Heart left ventricle (tissue), 16 donors: ENCODE data around the gene FBXW5. TPM values are rescaled to one million over a fixed set of nuclear protein-coding genes. Genes with fewer than 3 reads are reported as not detected.

ENCODE experiments used
- ATAC-seq, 4 donors: fragments of 200-7000 bp; cut with Tn5 transposase; one replicate each; pipeline ENCODE4 v1.9.1; 2020 to 2022; ENCODE audit warnings: moderate library complexity in 4 of 4, mild to moderate bottlenecking in 3 of 4, moderate number of reproducible peaks in 1 of 4
- DNase-seq, 5 donors: peaks; one replicate each; pipeline ENCODE4 v3.0.0-alpha.2; 2020
- H3K27ac ChIP-seq, 12 donors: fragments of 200-600 bp; sonication (generic) in 4 of 12; one replicate each; pipeline versions ENCODE4 v1.5.0 to v1.8.0; 2016 to 2022; ENCODE audit warnings: mild to moderate bottlenecking in 2 of 12
- H3K27me3 ChIP-seq, 9 donors: fragments of 200-600 bp; sonication (generic) in 2 of 9; one replicate each; pipeline versions ENCODE4 v1.5.1 to v1.8.0; 2016 to 2022; ENCODE audit warnings: mild to moderate bottlenecking in 3 of 9
- H3K36me3 ChIP-seq, 9 donors: fragments of 200-600 bp; sonication (generic) in 2 of 9; one replicate each; pipeline versions ENCODE4 v1.5.0 to v1.8.0; 2018 to 2022; ENCODE audit warnings: mild to moderate bottlenecking in 2 of 9
- H3K4me1 ChIP-seq, 12 donors: fragments of 200-600 bp; sonication (generic) in 4 of 12; one replicate each; pipeline versions ENCODE4 v1.5.0 to v1.8.0; 2016 to 2022; ENCODE audit warnings: mild to moderate bottlenecking in 3 of 12
- H3K4me3 ChIP-seq, 12 donors: fragments of 200-600 bp; sonication (generic) in 4 of 12; one replicate each; pipeline versions ENCODE4 v1.5.0 to v1.8.0; 2017 to 2022; ENCODE audit warnings: mild to moderate bottlenecking in 9 of 12, moderate library complexity in 4 of 12
- H3K9me3 ChIP-seq, 12 donors: fragments of 200-600 bp; sonication (generic) in 4 of 12; one replicate each; pipeline versions ENCODE4 v1.5.0 to v1.8.0; 2016 to 2022; ENCODE audit warnings: mild to moderate bottlenecking in 1 of 12
- CTCF ChIP-seq, 12 donors: fragments of 200-600 bp; sonication (generic) in 4 of 12; IDR thresholded peaks; one replicate each; pipeline versions ENCODE4 v1.5.0 to v1.8.0; 2018 to 2022; ENCODE audit warnings: antibody characterized with exemption in 12 of 12, mild to moderate bottlenecking in 5 of 12
- POLR2A ChIP-seq, 2 donors: fragments of 450-650 bp; IDR thresholded peaks; one replicate each; pipeline ENCODE4 v1.6.1; 2017; ENCODE audit warnings: antibody characterized with exemption in 2 of 2, mild to moderate bottlenecking in 2 of 2, moderate library complexity in 2 of 2
- WGBS, 4 donors: extraction: QIAGEN DNeasy Blood & Tissue Kit in 2 of 4; methylation state at CpG; one replicate each; pipeline versions ENCODE4 v1.1.5 to v1.1.7; 2013 to 2018; 5-methylcytosine and 5-hydroxymethylcytosine counted together
- intact Hi-C, 10 donors: fragments of 100-400 bp; cut with DNase I; formaldehyde crosslinking; loops; one replicate each; pipeline versions ENCODE4 v1.11.1 to v1.14.2; 2022
- polyA plus RNA-seq, 2 donors: library from polyadenylated mRNA; stranded (reverse); fragments of 200-250 nt; gene quantifications; one replicate each; pipeline ENCODE4 v1.2.3, GENCODE V29; 2013
- total RNA-seq, 9 donors: library from RNA; depleted of rRNA in 2 of 9; stranded (reverse); fragments of >200 nt in 2 of 9; fragmentation: NEBNext Ultra II Directional in 3 of 9; extraction: Animal tissue kit (Norgen Biotek cat#: 25700) in 3 of 9; gene quantifications; one replicate each; pipeline versions ENCODE4 v1.1.0 to v1.2.4, GENCODE V29; 2016 to 2023
- donor health status: ischemic (EF 13 %, LVEDD 7.1; RV severe dilation, severe dysfunction).
- donor health status: healthy with polysubstance abuse.
- donor health status: DM: no; HTN: yes; CAD: no.
- donor health status: DM: no; HTN: no; CAD: no.
- donor health status: ischemic (EF 25% LVEDD 6.9; RV normal size, moderate dysfunction).
- donor health status: ischemic (EF 25% LVEDD 5.7; RV mildly dilated, moderate dysfunction).
- donor health status: healthy.
- donor health status: DM: yes; HTN: yes; CAD: no.
- donor health status: ischemic (EF 35%, LVEDD 5.7; RV mildly dilated, moderate dysfunction).
- donor health status: nonischemic (EF 11% LVEDD 7.7; RV severe dilation, severe dysfunction).
- donor health status: DM: yes; HTN: yes; CAD: no.
- donor health status: PGD.
- donor health status: ischemic (EF 29% LVEDD 5.4; RV normal size, mild dysfunction).
- donor health status: nonischemic (EF 23%, LVEDD 6.1; RV moderate dilation, normal function).

Gene FBXW5
- total and polyA plus RNA-seq, 11 donors, result 110 to 388 (median 148) TPM

GRCh38 chr9:136900556-136900955 lies 44.0 kb downstream of the FBXW5 start:
- Histone ChIP-seq H3K27ac (peak overlapping the region in 6 of 12 donors; percentile 64 to 94 (median 82)), H3K36me3 (peaks cover 0 to 32% (median 27%) of the 10 kb centered on the region in 9 donors), H3K4me3 (no peak overlapping the region), H3K4me1 (peaks cover 0 to 37% (median 32%) of the 10 kb centered on the region in 12 donors), H3K27me3 (no peaks in the 10 kb centered on the region), H3K9me3 (no peaks in the 10 kb centered on the region)
- DNase-seq (no peak), ATAC-seq (no peak)
- TF ChIP-seq CTCF (IDR thresholded peaks at IDR 0.05), result no peak
- intact Hi-C loops, result loop anchor here in 3 of 10 donors (5.0 kb wide), 2 partner anchors 37 to 42 kb away; partner anchors contain the start of gene FBXW5 (in 2 of the 3)
- 90 to 94% (median 92%) methylated on average over 6 to 10 of the region's 10 CpGs for WGBS, 4 donors

- Histone ChIP-seq H3K27me3 (no peaks in the 10 kb centered on the region), H3K4me1 (peaks cover 0 to 36% (median 32%) of the 10 kb centered on the region in 12 donors), H3K4me3 (no peak overlapping the region), H3K36me3 (peaks cover 0 to 36% (median 26%) of the 10 kb centered on the region in 9 donors), H3K27ac (peak overlapping the region in 1 of 12 donors; percentile 2), H3K9me3 (no peaks in the 10 kb centered on the region)
- TF ChIP-seq CTCF (IDR thresholded peaks at IDR 0.05) (no peak), POLR2A (IDR thresholded peaks at IDR 0.05) (no peak)
- ATAC-seq (no peak), DNase-seq (no peak)
- intact Hi-C loops, result no loop called here
- 57 to 76% (median 68%) methylated on average over 9 of the region's 9 CpGs for WGBS, 4 donors
Observed at GRCh38 chr9:136899196-136899595, 45.3 kb downstream of the FBXW5 start.

GRCh38 chr9:136898483-136899100 lies 45.9 kb downstream of the FBXW5 start:
- peak overlapping the region in 1 of 12 donors; percentile 2 for H3K27ac ChIP-seq
- intact Hi-C loops, result no loop called here
- H3K4me1 ChIP-seq, result peaks cover 0 to 32% (median 28%) of the 10 kb centered on the region in 12 donors
- H3K4me3 ChIP-seq, result no peak overlapping the region
- H3K36me3 ChIP-seq, result peaks cover 0 to 36% (median 29%) of the 10 kb centered on the region in 9 donors
- WGBS, 4 donors, result 95 to 97% (median 95%) methylated on average over 15 to 21 of the region's 21 CpGs
- TF ChIP-seq CTCF (IDR thresholded peaks at IDR 0.05) (no peak), POLR2A (IDR thresholded peaks at IDR 0.05) (no peak)
- H3K27me3 ChIP-seq, result no peaks in the 10 kb centered on the region
- H3K9me3 ChIP-seq, result no peaks in the 10 kb centered on the region
- DNase-seq, result no peak
- no peak for ATAC-seq

GRCh38 chr9:136896027-136896426 lies 48.5 kb downstream of the FBXW5 start:
- no peak overlapping the region for H3K4me3 ChIP-seq
- DNase-seq, result no peak
- no peak overlapping the region for H3K27ac ChIP-seq
- WGBS, 4 donors, result 82 to 86% (median 84%) methylated on average over 11 of the region's 11 CpGs
- TF ChIP-seq CTCF (IDR thresholded peaks at IDR 0.05), result no peak
- no peak for TF ChIP-seq POLR2A (IDR thresholded peaks at IDR 0.05)
- H3K27me3 ChIP-seq, result no peaks in the 10 kb centered on the region
- no peak for ATAC-seq
- intact Hi-C loops, result no loop called here
- peaks cover 0 to 46% (median 34%) of the 10 kb centered on the region in 9 donors for H3K36me3 ChIP-seq
- H3K4me1 ChIP-seq, result peaks cover 0 to 7% (median 3%) of the 10 kb centered on the region in 12 donors
- H3K9me3 ChIP-seq, result no peaks in the 10 kb centered on the region
